ENCODE results near the gene SLC4A2.

The SLC4A2 gene

GRCh38 chr7:151057989-151058780, 1.2 kb upstream of the SLC4A2 start:
- Histone ChIP-seq H3K27ac (ENCODE audit: low read length) (peak overlapping the region; percentile 98), H3K36me3 (ENCODE audit: control insufficient read depth in 2 of 2, insufficient read depth in 2 of 2, low read length in 2 of 2) (no peaks in the 10 kb centered on the region), H3K9me3 (ENCODE audit: control insufficient read depth in 2 of 2, low read length in 2 of 2) (no peaks in the 10 kb centered on the region), H3K4me1 (ENCODE audit: control insufficient read depth, insufficient read depth, low read length) (peaks cover 52% of the 10 kb centered on the region), H3K4me3 (ENCODE audit: low read length in 2 of 2) (peak overlapping the region; percentile 88 to 96), H3K27me3 (ENCODE audit: control insufficient read depth in 1 of 2, insufficient read depth in 2 of 2, low read length in 2 of 2) (no peaks in the 10 kb centered on the region), H3K9ac (ENCODE audit: low read length in 2 of 2) (peak overlapping the region; percentile 75 to 91)

GRCh38 chr7:151058781-151059366, 515 bp upstream of the SLC4A2 start:
- Histone ChIP-seq H3K4me1 (ENCODE audit: control insufficient read depth, insufficient read depth, low read length) (peaks cover 55% of the 10 kb centered on the region), H3K9me3 (ENCODE audit: control insufficient read depth in 2 of 2, low read length in 2 of 2) (no peaks in the 10 kb centered on the region), H3K27ac (ENCODE audit: low read length) (peak overlapping the region; percentile 98), H3K4me3 (ENCODE audit: low read length in 2 of 2) (peak overlapping the region; percentile 68 to 88), H3K36me3 (ENCODE audit: control insufficient read depth in 2 of 2, insufficient read depth in 2 of 2, low read length in 2 of 2) (no peaks in the 10 kb centered on the region), H3K27me3 (ENCODE audit: control insufficient read depth in 1 of 2, insufficient read depth in 2 of 2, low read length in 2 of 2) (no peaks in the 10 kb centered on the region), H3K9ac (ENCODE audit: low read length in 2 of 2) (peak overlapping the region; percentile 75 to 91)

- Histone ChIP-seq H3K4me3 (ENCODE audit: low read length in 2 of 2) (peak overlapping the region; percentile 86 to 88), H3K27me3 (ENCODE audit: control insufficient read depth in 1 of 2, insufficient read depth in 2 of 2, low read length in 2 of 2) (no peaks in the 10 kb centered on the region), H3K9me3 (ENCODE audit: control insufficient read depth in 2 of 2, low read length in 2 of 2) (no peaks in the 10 kb centered on the region), H3K4me1 (ENCODE audit: control insufficient read depth, insufficient read depth, low read length) (peaks cover 55% of the 10 kb centered on the region), H3K36me3 (ENCODE audit: control insufficient read depth in 2 of 2, insufficient read depth in 2 of 2, low read length in 2 of 2) (peaks cover 0 to 6% of the 10 kb centered on the region in 2 donors), H3K27ac (ENCODE audit: low read length) (peak overlapping the region; percentile 98), H3K9ac (ENCODE audit: low read length in 2 of 2) (peak overlapping the region; percentile 62 to 75)
Measured at GRCh38 chr7:151060113-151060415, 675 bp downstream of the SLC4A2 start.

- H3K9ac ChIP-seq (ENCODE audit: low read length in 2 of 2): peak overlapping the region; percentile 62 to 75
- peak overlapping the region; percentile 98 for H3K27ac ChIP-seq (ENCODE audit: low read length)
- H3K36me3 ChIP-seq (ENCODE audit: control insufficient read depth in 2 of 2, insufficient read depth in 2 of 2, low read length in 2 of 2): peaks cover 4 to 10% of the 10 kb centered on the region in 2 donors
- H3K4me1 ChIP-seq (ENCODE audit: control insufficient read depth, insufficient read depth, low read length): peaks cover 55% of the 10 kb centered on the region
- H3K9me3 ChIP-seq (ENCODE audit: control insufficient read depth in 2 of 2, low read length in 2 of 2): no peaks in the 10 kb centered on the region
- H3K4me3 ChIP-seq (ENCODE audit: low read length in 2 of 2): peak overlapping the region; percentile 86 to 88
- no peaks in the 10 kb centered on the region for H3K27me3 ChIP-seq (ENCODE audit: control insufficient read depth in 1 of 2, insufficient read depth in 2 of 2, low read length in 2 of 2)
Measured at GRCh38 chr7:151060416-151061212, 1.2 kb downstream of the SLC4A2 start.

- Histone ChIP-seq H3K4me1 (ENCODE audit: control insufficient read depth, insufficient read depth, low read length) (peaks cover 55% of the 10 kb centered on the region), H3K27ac (ENCODE audit: low read length) (peak overlapping the region; percentile 98), H3K36me3 (ENCODE audit: control insufficient read depth in 2 of 2, insufficient read depth in 2 of 2, low read length in 2 of 2) (peaks cover 9 to 10% of the 10 kb centered on the region in 2 donors), H3K4me3 (ENCODE audit: low read length in 2 of 2) (peak overlapping the region; percentile 86 to 88), H3K9me3 (ENCODE audit: control insufficient read depth in 2 of 2, low read length in 2 of 2) (no peaks in the 10 kb centered on the region), H3K27me3 (ENCODE audit: control insufficient read depth in 1 of 2, insufficient read depth in 2 of 2, low read length in 2 of 2) (no peaks in the 10 kb centered on the region), H3K9ac (ENCODE audit: low read length in 2 of 2) (peak overlapping the region in 1 of 2 donors; percentile 75)
Measured at GRCh38 chr7:151061213-151062110, 2.1 kb downstream of the SLC4A2 start.

- H3K4me3 ChIP-seq (ENCODE audit: low read length in 2 of 2): peak overlapping the region; percentile 40 to 88
- H3K27ac ChIP-seq (ENCODE audit: low read length): peak overlapping the region; percentile 98
- H3K27me3 ChIP-seq (ENCODE audit: control insufficient read depth in 1 of 2, insufficient read depth in 2 of 2, low read length in 2 of 2): no peaks in the 10 kb centered on the region
- peaks cover 13 to 15% of the 10 kb centered on the region in 2 donors for H3K36me3 ChIP-seq (ENCODE audit: control insufficient read depth in 2 of 2, insufficient read depth in 2 of 2, low read length in 2 of 2)
- H3K9ac ChIP-seq (ENCODE audit: low read length in 2 of 2): peak overlapping the region in 1 of 2 donors; percentile 75
- peaks cover 49% of the 10 kb centered on the region for H3K4me1 ChIP-seq (ENCODE audit: control insufficient read depth, insufficient read depth, low read length)
- H3K9me3 ChIP-seq (ENCODE audit: control insufficient read depth in 2 of 2, low read length in 2 of 2): no peaks in the 10 kb centered on the region
Measured at GRCh38 chr7:151062111-151062398, 2.7 kb downstream of the SLC4A2 start.

- peak overlapping the region; percentile 55 for H3K27ac ChIP-seq (ENCODE audit: low read length)
- H3K9ac ChIP-seq (ENCODE audit: low read length in 2 of 2): peak overlapping the region in 1 of 2 donors; percentile 42
Measured at GRCh38 chr7:151062399-151063211, 3.2 kb downstream of the SLC4A2 start.

GRCh38 chr7:151063212-151063561, 3.8 kb downstream of the SLC4A2 start:
- Histone ChIP-seq H3K9ac (ENCODE audit: low read length in 2 of 2) (no peak overlapping the region), H3K4me1 (ENCODE audit: control insufficient read depth, insufficient read depth, low read length) (peaks cover 42% of the 10 kb centered on the region), H3K27ac (ENCODE audit: low read length) (peak overlapping the region; percentile 55), H3K36me3 (ENCODE audit: control insufficient read depth in 2 of 2, insufficient read depth in 2 of 2, low read length in 2 of 2) (peaks cover 22 to 24% of the 10 kb centered on the region in 2 donors), H3K27me3 (ENCODE audit: control insufficient read depth in 1 of 2, insufficient read depth in 2 of 2, low read length in 2 of 2) (no peaks in the 10 kb centered on the region), H3K4me3 (ENCODE audit: low read length in 2 of 2) (peak overlapping the region in 1 of 2 donors; percentile 40), H3K9me3 (ENCODE audit: control insufficient read depth in 2 of 2, low read length in 2 of 2) (no peaks in the 10 kb centered on the region)

More at GRCh38 chr7:151062399-151063211, 3.2 kb downstream of the SLC4A2 start:
- no peaks in the 10 kb centered on the region for H3K9me3 ChIP-seq (ENCODE audit: control insufficient read depth in 2 of 2, low read length in 2 of 2)
- H3K4me1 ChIP-seq (ENCODE audit: control insufficient read depth, insufficient read depth, low read length): peaks cover 44% of the 10 kb centered on the region
- peaks cover 17 to 19% of the 10 kb centered on the region in 2 donors for H3K36me3 ChIP-seq (ENCODE audit: control insufficient read depth in 2 of 2, insufficient read depth in 2 of 2, low read length in 2 of 2)
- no peaks in the 10 kb centered on the region for H3K27me3 ChIP-seq (ENCODE audit: control insufficient read depth in 1 of 2, insufficient read depth in 2 of 2, low read length in 2 of 2)
- peak overlapping the region; percentile 40 to 44 for H3K4me3 ChIP-seq (ENCODE audit: low read length in 2 of 2)

- no peak overlapping the region for H3K4me3 ChIP-seq (ENCODE audit: low read length in 2 of 2)
- peaks cover 28 to 29% of the 10 kb centered on the region in 2 donors for H3K36me3 ChIP-seq (ENCODE audit: control insufficient read depth in 2 of 2, insufficient read depth in 2 of 2, low read length in 2 of 2)
- no peak overlapping the region for H3K27ac ChIP-seq (ENCODE audit: low read length)
- H3K9ac ChIP-seq (ENCODE audit: low read length in 2 of 2): no peak overlapping the region
- H3K27me3 ChIP-seq (ENCODE audit: control insufficient read depth in 1 of 2, insufficient read depth in 2 of 2, low read length in 2 of 2): no peaks in the 10 kb centered on the region
- peaks cover 31% of the 10 kb centered on the region for H3K4me1 ChIP-seq (ENCODE audit: control insufficient read depth, insufficient read depth, low read length)
- no peaks in the 10 kb centered on the region for H3K9me3 ChIP-seq (ENCODE audit: control insufficient read depth in 2 of 2, low read length in 2 of 2)
Measured at GRCh38 chr7:151064454-151064853, 5.1 kb downstream of the SLC4A2 start.
